HepG2 (cell line): Measurements from ENCODE around the gene CBX2. TPM values are rescaled to one million over a fixed set of nuclear protein-coding genes. Genes with fewer than 3 reads are reported as not detected.

Experiments
- EZH2 ChIP-seq: conservative IDR thresholded peaks from 2 replicates; pipeline ENCODE4 v1.6.1; 2012; ENCODE audit warnings: mild to moderate bottlenecking, low read depth, low read length, moderate library complexity
- KLF12 ChIP-seq: sonication (generic); formaldehyde crosslinking; IDR thresholded peaks from 2 replicates; pipeline ENCODE4 v1.4.0; 2020; ENCODE audit warnings: missing genetic modification reagents, borderline replicate concordance
- MXD1 ChIP-seq: sonication (generic); formaldehyde crosslinking; IDR thresholded peaks from 2 replicates; pipeline ENCODE4 v1.4.0; 2020; ENCODE audit warnings: mild to moderate bottlenecking, missing genetic modification reagents
- MXD3 ChIP-seq: IDR thresholded peaks from 2 replicates; pipeline ENCODE4 v1.6.1; 2016; ENCODE audit warnings: mild to moderate bottlenecking, missing biosample characterization, missing genetic modification reagents
- SPEN ChIP-seq: sonication (generic); formaldehyde crosslinking; IDR thresholded peaks from 2 replicates; pipeline ENCODE4 v1.5.1; 2020; ENCODE audit warnings: low read depth, mild to moderate bottlenecking, missing genetic modification reagents
- ZBTB7B ChIP-seq: sonication (generic); formaldehyde crosslinking; IDR thresholded peaks from 2 replicates; pipeline ENCODE4 v1.4.0; 2020; ENCODE audit warnings: missing genetic modification reagents
- ZFX ChIP-seq: sonication (generic); formaldehyde crosslinking; IDR thresholded peaks from 2 replicates; pipeline ENCODE4 v1.4.0; 2020; ENCODE audit warnings: mild to moderate bottlenecking, low read depth, missing genetic modification reagents, moderate library complexity
- ZNF687 ChIP-seq: sonication (generic); formaldehyde crosslinking; IDR thresholded peaks from 2 replicates; pipeline ENCODE4 v1.5.1; 2020; ENCODE audit warnings: mild to moderate bottlenecking, missing genetic modification reagents, moderate library complexity
- ZNF766 ChIP-seq: sonication (generic); formaldehyde crosslinking; IDR thresholded peaks from 2 replicates; pipeline ENCODE4 v1.5.0; 2020; ENCODE audit warnings: missing genetic modification reagents, borderline replicate concordance
- ZNF839 ChIP-seq: sonication (generic); formaldehyde crosslinking; IDR thresholded peaks from 2 replicates; pipeline ENCODE4 v1.4.0; 2020; ENCODE audit warnings: missing genetic modification reagents, mild to moderate bottlenecking, borderline replicate concordance
- polyA plus RNA-seq, 8 experiments: library from polyadenylated mRNA; depleted of rRNA in 3 of 8; stranded (reverse) in 7 of 8; unstranded in 1 of 8; fragments of >200 nt; fragmentation: Illumina TruSeq in 4 of 8; extraction: Trizol in 4 of 8; gene quantifications; 2 replicates each; pipeline versions ENCODE4 v1.2.1 to v1.2.3, GENCODE V29; 2011 to 2016; ENCODE audit warnings: low read depth in 4 of 8, missing spikeins in 1 of 8, mixed read lengths in 1 of 8; ENCODE audit not compliant: insufficient read depth in 1 of 8
- total RNA-seq, 5 experiments: library from RNA; depleted of rRNA; stranded (reverse); fragments of >200 nt; fragmentation: Illumina TruSeq; extraction: Trizol; gene quantifications; 2 replicates each; pipeline ENCODE4 v1.2.3, GENCODE V29; 2016; ENCODE audit warnings: low read depth in 1 of 5
- TF ChIP-seq, protein P1 (sequence below): sonication (generic); formaldehyde crosslinking; IDR thresholded peaks from 2 replicates; pipeline ENCODE4 v1.5.0; 2020; ENCODE audit warnings: mild to moderate bottlenecking, missing genetic modification reagents
- TF ChIP-seq, protein P2 (sequence below): sonication (generic); formaldehyde crosslinking; IDR thresholded peaks from 2 replicates; pipeline ENCODE4 v1.4.0; 2020; ENCODE audit warnings: missing genetic modification reagents, mild to moderate bottlenecking, borderline replicate concordance

CBX2 gene
- total and polyA plus RNA-seq, 2 of the 13 experiments (the other 11 are each of a cell fraction or from before 2014, with no cell fraction given), result 14.5 to 31.1 TPM

GRCh38 chr17:79801156-79802038 lies 23.4 kb downstream of the CBX2 start (continued):
- TF ChIP-seq ZNF839 (no peak), SPEN (CRISPR knock-in tag) (peak; percentile 31; the same call in 1 of the 2 replicates), MXD3 (CRISPR knock-in tag) (0 out of 2 replicates have a peak, but pooled peaks have one; percentile 46), MXD1 (CRISPR knock-in tag) (peak; percentile 66; the same call in 1 of the 2 replicates), ZFX (CRISPR knock-in tag) (peak; percentile 80), ZNF766 (CRISPR knock-in tag) (0 out of 2 replicates have a peak, but pooled peaks have one; percentile 31), ZNF687 (CRISPR knock-in tag) (peak; percentile 90), ZBTB7B (CRISPR knock-in tag) (0 out of 2 replicates have a peak, but pooled peaks have one; percentile 11), KLF12 (CRISPR knock-in tag) (0 out of 2 replicates have a peak, but pooled peaks have one; percentile 66), EZH2 (peak; percentile 98; the same call in 1 of the 2 replicates)
- TF ChIP-seq, protein P1, sequence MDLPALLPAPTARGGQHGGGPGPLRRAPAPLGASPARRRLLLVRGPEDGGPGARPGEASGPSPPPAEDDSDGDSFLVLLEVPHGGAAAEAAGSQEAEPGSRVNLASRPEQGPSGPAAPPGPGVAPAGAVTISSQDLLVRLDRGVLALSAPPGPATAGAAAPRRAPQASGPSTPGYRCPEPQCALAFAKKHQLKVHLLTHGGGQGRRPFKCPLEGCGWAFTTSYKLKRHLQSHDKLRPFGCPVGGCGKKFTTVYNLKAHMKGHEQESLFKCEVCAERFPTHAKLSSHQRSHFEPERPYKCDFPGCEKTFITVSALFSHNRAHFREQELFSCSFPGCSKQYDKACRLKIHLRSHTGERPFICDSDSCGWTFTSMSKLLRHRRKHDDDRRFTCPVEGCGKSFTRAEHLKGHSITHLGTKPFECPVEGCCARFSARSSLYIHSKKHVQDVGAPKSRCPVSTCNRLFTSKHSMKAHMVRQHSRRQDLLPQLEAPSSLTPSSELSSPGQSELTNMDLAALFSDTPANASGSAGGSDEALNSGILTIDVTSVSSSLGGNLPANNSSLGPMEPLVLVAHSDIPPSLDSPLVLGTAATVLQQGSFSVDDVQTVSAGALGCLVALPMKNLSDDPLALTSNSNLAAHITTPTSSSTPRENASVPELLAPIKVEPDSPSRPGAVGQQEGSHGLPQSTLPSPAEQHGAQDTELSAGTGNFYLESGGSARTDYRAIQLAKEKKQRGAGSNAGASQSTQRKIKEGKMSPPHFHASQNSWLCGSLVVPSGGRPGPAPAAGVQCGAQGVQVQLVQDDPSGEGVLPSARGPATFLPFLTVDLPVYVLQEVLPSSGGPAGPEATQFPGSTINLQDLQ, result no peak; the same call in 1 of the 2 replicates
- TF ChIP-seq, protein P2, sequence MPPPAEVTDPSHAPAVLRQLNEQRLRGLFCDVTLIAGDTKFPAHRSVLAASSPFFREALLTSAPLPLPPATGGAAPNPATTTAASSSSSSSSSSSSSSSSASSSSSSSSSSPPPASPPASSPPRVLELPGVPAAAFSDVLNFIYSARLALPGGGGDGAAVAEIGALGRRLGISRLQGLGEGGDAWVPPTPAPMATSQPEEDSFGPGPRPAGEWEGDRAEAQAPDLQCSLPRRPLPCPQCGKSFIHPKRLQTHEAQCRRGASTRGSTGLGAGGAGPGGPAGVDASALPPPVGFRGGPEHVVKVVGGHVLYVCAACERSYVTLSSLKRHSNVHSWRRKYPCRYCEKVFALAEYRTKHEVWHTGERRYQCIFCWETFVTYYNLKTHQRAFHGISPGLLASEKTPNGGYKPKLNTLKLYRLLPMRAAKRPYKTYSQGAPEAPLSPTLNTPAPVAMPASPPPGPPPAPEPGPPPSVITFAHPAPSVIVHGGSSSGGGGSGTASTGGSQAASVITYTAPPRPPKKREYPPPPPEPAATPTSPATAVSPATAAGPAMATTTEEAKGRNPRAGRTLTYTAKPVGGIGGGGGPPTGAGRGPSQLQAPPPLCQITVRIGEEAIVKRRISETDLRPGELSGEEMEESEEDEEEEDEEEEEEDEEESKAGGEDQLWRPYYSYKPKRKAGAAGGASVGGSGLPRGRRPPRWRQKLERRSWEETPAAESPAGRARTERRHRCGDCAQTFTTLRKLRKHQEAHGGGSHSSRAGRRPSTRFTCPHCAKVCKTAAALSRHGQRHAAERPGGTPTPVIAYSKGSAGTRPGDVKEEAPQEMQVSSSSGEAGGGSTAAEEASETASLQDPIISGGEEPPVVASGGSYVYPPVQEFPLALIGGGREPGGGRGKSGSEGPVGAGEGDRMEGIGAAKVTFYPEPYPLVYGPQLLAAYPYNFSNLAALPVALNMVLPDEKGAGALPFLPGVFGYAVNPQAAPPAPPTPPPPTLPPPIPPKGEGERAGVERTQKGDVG (CRISPR knock-in tag), result no peak
